NCI-H446 (cell line): ENCODE measurements around the gene NPAS3.

Experiments
- DNase-seq, 2 experiments: peaks; one replicate each; lab custom pipeline; 2025; lab: John Stamatoyannopoulos, UW

NPAS3 gene

DNA sequence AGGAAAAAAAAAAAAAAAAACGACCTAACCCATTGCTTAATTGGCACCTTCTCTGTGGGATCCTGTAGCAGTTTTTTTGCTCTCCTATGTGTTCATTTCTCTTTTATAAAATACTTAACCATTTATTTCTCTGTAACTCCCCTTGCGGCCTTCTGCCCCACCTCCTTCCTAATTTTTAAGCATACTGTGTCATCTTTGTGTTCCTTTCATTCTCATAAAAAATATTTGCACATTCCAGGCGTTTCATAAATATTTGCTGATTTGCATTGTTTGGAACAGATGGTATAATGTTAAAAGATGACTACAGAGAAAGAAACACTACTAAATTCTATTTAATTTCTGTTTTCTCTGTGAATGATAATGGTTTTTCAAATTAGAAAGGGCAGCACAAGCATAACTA, 77.9 kb downstream of the NPAS3 start:
- DNase-seq = no peak

GRCh38 chr14:33017016-33017415, 78.3 kb downstream of the NPAS3 start:
- DNase-seq = no peak

DNA sequence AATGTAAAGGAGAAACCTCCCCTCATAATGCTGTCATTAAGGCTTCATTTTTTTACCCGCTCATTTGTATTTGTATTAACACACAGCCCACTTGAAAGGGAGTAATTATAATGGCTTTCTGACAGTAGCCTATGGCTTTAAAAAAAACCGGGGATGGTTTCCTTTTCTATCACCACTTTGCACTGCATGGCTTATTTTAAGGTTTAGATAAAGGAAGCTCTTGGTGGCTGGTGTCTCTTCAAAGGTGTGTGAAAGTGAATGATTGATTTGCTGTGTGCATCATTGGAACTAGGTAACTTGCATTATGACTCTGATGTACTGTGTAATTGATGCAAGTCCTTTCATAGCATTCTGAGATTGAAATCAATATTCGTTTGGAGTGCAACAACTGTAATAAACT, 80.7 kb downstream of the NPAS3 start:
- no peak for DNase-seq

DNA sequence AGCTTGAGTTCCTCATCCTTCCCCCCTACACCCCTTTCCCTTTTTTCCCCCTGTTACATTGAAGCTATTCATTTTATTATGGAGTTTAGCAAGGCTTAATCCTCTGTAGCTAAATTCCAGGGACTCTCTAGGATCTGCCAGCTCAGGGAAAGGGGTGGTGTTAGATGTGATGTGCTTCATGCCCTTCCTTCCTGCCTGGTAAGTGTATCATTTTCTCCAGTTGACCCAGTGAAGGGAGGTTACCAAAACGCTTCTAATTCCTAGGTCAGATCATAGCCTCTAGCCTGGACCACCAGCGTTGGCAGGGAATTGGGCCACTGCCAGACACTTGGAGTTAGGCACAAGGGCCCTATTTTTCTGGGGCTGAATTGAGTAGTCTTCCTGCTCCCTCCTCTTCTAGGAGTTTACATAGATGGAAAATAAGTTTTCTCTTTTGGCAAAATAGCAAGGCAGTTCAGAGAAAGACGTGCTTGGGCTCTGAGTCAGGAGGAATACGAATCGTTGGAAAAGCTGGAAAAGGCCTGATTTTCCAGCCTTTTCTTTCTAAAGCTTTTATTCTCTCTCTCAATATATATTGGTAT, 88.3 kb downstream of the NPAS3 start:
- DNase-seq = no peak

DNA sequence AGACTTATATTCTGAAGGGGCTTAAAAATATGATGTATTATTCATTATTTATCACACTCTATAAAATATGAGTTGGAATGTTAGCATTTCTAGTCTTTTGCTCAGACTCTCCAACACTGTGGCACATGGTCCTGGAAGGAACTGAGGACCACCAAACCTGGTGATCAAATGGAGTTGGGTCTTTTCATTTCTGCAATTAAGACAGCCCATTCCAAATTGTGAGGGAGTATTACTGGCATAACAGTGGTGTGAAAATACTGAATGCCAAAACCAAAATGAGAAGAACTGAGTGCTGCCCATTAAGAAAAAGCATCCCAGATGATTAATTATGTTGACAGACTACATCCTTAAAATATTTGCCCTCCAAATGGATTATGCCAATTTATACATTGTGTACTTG, 90.8 kb downstream of the NPAS3 start:
- no peak for DNase-seq

GRCh38 chr14:33030386-33030785, 91.7 kb downstream of the NPAS3 start:
- no peak for DNase-seq

GRCh38 chr14:33035416-33036194, 96.9 kb downstream of the NPAS3 start:
- no peak for DNase-seq

GRCh38 chr14:33039311-33039710, 100.6 kb downstream of the NPAS3 start:
- no peak for DNase-seq

GRCh38 chr14:33040372-33041140, 101.9 kb downstream of the NPAS3 start:
- DNase-seq = no peak

- no peak for DNase-seq
These were observed 103.9 kb downstream of the NPAS3 start for GRCh38 chr14:33042591-33042990.

- no peak for DNase-seq
These were observed 107.1 kb downstream of the NPAS3 start for GRCh38 chr14:33045760-33046159.

DNA sequence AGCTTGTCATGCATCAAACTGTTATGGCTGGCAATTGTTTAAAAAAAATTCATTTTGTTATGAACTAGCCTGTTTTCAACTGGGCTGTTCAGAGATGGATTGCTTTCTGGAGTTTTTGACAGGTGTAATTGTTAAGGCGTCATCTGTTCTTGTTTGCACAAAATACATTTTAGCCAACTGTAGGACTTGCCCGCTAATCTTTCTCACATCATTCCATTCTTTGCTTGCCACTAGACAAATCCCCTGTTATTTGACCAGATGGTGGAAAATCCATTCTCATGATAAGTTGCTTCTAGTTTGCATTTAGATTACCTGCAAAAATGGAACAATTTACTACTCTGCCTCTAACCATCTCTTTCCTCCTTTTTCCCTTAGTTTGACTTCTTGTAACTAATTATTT, 114.3 kb downstream of the NPAS3 start:
- DNase-seq = no peak

DNA sequence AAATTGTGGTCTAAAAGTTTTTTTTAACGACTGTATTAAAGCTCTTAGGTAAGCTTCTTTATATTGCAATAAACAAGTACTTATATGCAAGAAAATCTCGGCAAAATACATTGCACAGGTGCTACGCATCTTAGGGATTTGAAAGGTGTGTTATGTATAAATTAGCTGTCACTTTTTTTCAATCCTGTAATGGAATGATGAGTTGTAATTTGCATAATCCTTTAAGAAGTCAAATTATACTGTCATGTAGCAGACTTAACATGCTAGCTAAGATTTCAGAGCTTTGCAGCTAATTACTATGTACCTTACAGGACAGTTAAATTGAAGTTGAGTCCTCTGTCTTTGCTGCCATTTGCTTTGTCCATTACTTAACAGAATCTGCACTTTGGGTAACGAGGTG, 117.5 kb downstream of the NPAS3 start:
- DNase-seq = no peak

DNA sequence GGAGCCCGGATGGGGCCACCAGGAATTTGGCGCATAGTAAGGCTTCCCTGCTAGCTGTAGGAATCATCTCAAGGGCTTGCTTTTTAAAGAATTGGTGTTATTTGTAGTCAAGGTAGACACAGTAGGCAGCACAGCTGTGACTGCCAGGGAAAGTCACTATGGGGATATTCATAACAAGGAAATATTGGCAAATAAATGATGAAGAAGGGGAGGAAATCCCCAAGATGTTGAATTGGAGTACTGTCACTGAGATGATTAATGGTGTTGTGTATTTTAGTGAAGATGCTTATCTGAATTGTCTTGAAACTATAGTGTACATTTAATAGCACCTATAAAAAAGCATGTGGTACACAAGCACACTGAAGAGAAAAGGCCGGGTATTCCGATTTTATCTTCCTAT, 118.9 kb downstream of the NPAS3 start:
- no peak for DNase-seq

DNA sequence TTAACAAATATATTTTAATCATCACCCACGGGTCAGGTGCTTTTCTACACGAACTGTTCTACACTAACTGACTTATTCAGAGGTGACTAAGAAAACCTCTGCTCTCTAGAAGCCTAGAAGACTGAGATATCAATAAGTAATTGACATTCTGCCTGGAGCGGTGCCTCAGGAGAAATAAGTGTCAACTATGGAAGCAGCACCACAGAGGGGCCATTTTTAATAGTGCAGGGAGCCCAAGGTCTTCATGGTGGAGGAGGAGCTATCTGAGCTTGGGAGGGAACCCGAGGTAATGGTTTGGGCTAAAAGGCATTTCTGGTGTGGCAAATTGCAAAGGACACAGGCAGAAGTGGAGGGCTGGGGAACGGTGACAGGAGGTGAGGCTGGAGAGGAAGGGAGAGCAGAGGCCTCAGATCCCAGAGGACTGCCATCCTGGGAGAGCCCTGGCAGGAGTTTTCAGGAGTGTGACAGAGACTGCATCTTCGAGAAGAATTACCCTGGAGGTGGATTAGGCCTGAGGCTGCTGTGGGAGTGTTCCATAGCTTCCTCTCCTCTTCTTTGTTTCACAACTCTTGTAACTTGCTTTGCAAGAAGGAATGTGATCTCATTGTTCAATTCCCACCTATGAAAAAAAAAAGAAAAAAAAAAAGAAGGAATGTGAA, 123.1 kb downstream of the NPAS3 start:
- DNase-seq = no peak

DNA sequence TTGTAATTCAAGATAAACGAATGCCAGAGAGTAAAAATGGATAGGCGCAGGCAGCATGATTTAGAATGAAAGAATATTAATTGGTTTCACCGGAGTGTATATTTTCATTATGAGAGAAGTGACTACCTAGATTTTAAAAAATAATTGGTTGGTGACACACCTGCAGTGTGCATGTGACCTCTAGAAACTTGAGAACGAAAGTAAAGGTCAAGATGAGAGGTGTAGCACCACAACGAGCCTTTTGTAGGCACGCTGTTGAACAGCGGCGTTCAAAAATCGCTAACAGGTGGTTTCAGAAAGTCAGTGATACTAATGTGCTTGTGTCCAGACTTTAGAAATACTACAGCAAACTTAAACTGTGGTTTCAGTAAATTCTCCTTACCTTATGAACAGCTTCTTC, 123.8 kb downstream of the NPAS3 start:
- no peak for DNase-seq

GRCh38 chr14:33062881-33063280, 124.2 kb downstream of the NPAS3 start:
- DNase-seq = no peak

- no peak for DNase-seq
These were observed 124.8 kb downstream of the NPAS3 start for GRCh38 chr14:33063521-33063920.

GRCh38 chr14:33065634-33066033, 127.0 kb downstream of the NPAS3 start:
- DNase-seq = no peak

- no peak for DNase-seq
These were observed 129.4 kb downstream of the NPAS3 start for GRCh38 chr14:33068040-33068439.

DNA sequence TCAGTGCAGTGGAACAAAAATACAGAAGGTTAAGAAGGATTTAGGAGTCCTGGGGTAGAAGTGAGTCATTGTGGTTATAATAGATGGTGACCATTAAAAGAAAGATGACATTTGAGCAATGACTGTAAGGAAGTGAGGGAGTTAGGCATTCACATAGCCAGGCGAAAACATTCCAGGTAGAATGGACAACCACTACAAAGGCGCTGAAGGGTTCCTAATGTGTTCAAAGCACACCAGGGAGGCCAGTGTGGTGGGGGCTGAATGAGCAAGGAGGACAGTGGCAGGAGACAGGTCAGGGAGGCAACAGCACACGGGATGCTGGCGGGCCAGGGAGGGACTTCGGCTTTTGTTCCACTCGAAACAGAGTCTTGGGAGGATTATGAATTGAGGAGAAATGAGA, 129.9 kb downstream of the NPAS3 start:
- DNase-seq = no peak

DNA sequence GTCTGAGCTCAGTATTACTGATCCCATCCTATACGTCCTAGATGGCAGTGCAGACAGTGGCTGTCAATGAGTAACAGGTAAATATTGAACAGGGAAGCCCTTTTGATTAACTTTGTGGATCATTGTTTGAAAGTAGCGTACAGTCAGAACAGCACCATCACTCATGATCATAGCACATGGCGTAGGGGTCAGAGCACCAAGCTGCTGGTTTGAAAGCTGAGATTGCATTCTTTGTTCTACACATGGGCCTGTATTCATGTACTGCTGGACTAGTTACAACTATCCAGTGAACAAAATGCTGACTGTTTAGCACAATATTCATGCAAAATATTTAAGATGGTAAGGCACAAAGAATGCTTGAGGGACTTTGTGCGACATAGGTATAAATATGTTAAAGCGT, 131.8 kb downstream of the NPAS3 start:
- no peak for DNase-seq

GRCh38 chr14:33073023-33073422, 134.3 kb downstream of the NPAS3 start:
- no peak for DNase-seq
